GM21717 (cell line): Measurements from ENCODE around the gene TIAM2.

Source experiments
- ATAC-seq: cut with Tn5 transposase; IDR thresholded peaks from one replicate; pipeline ENCODE4 v1.9.1; 2021; ENCODE audit warnings: mild to moderate bottlenecking, moderate library complexity; ENCODE audit not compliant: unreplicated experiment

The TIAM2 gene

GRCh38 chr6:155272353-155273232, 277.5 kb downstream of the TIAM2 start:
- no peak for ATAC-seq

GRCh38 chr6:155273431-155273830, 278.3 kb downstream of the TIAM2 start:
- ATAC-seq, result no peak

DNA sequence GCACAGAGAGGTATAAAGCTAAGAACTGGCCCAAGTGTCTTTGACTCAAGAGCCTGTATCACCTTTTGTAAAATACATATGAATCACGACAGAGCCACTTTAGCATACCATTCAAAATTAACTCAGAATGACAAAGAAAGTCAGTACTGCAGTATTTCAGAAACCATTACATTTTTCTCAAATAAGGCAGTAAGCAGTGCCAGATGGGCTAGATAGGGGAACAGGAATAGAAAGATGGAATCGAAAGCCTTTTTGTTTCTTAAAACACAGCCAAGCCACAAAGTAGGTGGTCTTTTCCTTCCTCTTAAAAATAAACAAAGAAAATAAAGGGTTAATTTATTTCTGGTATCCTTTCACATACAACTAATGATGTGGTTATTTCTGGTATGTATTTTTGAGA, 279.0 kb downstream of the TIAM2 start:
- no peak for ATAC-seq

DNA sequence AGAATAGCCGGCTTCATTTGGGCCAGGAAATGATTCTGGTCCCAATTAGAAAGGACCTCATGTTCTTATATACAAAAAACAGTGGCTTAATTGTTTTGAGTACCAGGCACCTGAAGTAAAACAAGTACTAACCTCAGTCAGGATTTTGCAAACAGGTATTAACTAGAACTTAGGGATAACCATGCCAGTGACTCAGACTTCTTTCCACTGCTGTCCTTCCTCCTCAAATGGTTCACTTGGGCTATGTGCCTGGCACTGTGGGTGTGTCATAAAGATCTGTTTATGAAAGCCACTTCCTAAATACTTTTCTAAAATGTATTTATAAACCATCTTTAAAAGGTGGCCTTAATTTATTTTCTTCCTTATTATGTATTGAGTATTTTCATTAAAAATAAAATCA, 279.4 kb downstream of the TIAM2 start:
- no peak for ATAC-seq

DNA sequence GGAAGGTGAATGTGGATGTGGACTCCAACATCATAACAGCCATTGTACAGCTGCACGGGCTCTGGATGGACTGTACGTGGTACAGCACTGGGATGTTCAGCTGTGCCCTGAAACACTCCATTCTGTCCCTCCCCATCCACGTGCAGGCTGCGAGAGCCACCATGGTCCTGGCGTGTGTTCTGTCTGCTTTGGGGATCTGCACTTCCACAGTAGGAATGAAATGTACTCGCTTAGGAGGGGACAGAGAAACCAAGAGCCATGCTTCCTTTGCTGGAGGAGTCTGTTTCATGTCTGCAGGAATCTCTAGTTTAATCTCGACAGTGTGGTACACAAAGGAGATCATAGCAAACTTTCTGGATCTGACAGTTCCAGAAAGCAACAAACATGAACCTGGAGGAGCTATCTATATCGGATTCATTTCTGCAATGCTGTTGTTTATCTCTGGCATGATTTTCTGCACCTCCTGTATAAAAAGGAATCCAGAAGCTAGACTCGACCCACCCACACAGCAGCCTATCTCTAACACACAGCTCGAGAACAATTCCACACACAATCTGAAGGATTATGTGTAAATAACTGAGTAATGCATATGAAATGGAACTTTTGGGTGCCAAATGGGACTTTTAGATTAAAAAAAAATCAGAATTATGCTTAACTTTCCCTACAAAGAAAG, 280.8 kb downstream of the TIAM2 start:
- ATAC-seq, result no peak

DNA sequence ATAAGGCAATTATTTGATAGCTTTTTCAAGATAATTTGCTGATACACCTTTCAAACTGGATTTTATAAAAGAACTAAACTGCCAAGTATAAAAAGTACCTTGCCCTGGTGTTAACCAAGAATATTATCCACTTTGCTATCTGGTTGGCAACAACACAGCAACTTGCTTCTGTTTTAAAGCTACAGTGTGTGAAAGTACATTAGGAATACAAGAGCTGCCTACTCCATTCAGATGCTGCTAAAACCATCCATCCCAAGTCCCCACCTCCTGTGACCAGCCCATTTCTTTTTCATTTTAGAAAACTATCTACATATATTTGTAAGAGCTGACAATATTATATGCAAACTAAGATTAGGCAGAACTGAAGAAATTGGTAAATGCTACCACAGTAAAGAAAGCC, 281.5 kb downstream of the TIAM2 start:
- ATAC-seq, result no peak

DNA sequence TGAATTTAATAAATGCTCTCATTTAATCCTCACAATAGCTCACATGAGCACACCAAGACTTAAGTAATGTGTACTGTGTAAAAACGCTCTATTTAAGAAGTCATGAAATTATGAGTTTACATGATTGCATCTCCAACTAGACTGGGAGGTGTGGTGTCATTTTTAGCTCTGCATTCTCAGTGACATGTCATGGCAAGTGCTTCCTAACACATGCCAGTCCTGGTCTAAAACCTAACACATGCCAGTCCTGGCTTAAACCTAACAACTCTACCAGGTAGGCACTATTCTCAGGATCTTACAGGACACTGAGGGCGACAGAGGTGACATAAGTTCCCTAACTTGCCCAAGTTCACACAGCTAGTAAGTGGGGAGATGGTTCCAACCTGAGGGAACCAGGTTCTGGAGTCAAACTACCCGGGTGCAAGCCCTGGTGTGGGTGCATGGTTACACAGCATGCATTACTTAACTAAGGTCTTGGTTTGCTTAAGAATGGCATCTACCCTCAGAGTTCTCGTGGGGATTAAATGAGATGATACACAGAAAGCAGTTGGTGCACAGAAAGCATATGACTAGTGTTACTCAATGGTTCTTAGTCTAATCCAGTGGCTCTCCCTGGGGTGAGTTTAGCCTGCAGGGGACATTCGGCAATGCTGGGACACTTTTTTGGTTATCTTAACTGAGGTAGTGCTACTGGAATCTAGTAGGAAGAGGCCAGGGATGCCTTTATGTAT, 283.4 kb downstream of the TIAM2 start:
- no peak for ATAC-seq

DNA sequence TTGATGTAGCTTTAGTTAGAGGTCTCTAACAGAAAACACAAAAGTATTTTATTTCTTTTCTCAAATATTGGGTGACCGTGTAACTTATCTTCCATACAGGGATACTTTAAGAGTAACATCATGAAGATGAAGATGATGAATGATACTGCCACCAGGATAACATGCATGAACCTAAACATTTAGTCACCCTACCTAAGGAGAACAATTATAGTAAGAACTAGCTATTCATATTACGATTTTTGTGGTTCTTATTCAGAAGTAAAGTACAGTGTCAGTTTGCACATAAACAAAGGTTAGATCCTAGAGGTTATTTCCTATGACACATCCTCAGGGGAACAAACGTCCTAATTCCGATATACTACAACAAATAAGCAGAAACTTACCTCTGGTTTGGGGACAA, 289.7 kb downstream of the TIAM2 start:
- no peak for ATAC-seq

DNA sequence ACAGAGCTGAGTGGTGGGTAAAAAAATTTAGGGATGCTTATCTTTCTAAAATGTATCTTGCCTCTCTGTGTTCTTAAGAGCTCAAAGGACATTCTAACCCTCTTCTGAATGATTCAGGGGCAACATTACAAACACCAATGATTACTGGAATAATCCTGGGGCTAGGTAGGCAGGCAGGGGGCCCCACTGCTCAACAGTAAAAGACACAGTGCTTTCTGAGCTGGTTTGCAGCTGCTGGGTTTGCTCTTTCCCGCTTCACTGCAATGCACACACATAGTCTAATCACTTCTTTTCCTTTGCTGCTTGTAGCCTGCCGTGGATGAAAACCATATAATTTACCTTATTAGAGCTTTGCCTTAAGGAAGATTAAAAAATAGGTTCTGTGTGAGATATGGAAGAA, 292.6 kb downstream of the TIAM2 start:
- ATAC-seq, result no peak

DNA sequence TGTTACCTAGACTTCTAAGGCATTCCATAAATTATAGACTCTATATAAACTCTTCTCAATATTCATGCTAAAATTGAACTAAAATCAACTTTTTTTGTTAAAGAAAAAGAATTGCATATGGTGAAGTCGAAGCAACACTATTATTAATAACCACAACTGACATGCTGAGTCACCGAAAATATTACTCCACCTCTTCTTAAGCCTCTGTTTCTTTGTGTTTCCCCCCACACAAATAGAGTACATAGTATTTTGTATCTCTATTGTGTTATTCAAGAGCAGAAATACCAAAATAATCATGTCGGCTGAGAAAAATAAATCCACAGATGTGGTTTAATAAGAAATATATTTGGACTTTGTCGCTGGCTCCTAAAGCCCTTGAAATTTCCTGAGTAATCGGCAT, 295.4 kb downstream of the TIAM2 start:
- ATAC-seq, result no peak

DNA sequence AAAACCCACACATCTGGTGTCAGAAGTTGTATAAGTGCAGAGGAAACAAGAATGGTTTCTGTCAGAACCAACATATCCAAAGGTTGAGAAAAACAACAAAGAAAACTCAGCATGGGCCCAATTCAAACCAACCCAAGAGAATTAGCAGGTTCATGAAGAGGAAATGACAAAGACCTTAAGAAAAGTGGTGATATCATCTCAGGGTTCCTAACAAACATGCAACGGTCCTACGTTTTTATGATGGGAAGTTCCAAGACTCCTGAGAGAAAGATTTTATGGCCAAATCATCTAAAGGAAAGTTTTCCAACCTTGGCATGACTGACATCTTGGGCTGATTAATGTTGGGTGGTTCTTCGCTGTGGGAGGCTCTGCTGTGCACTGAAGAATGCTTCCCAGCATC, 296.2 kb downstream of the TIAM2 start:
- no peak for ATAC-seq

- ATAC-seq, result no peak
These were observed 297.6 kb downstream of the TIAM2 start for GRCh38 chr6:155292711-155293110.

- no peak for ATAC-seq
These were observed 302.6 kb downstream of the TIAM2 start for GRCh38 chr6:155297669-155298068.

- no peak for ATAC-seq
These were observed 306.8 kb downstream of the TIAM2 start for GRCh38 chr6:155301867-155302266.

DNA sequence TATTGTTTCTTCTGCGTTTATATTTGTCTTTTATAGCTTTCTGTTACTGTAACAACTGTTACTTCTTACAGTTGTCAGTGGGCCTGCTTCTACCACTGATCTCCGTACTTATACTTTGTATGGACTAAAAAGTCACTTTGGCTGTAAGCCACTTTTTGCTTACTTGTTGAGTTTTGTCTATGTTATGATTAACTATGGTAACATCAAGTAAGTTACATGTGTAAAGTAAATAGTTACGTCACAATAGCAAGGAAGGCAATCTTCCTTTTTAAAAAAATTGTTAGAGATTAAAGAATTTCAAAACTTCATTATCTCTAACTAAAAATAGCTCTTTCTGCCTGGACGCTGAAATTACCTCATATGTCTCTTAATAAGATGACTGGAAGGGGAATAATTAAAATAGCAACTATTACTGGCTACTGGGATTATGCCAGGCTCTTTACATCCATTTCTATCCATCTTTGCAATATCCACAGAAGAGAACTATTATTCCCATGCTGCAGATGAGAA, 308.3 kb downstream of the TIAM2 start:
- ATAC-seq, result no peak

- ATAC-seq, result no peak
These were observed 311.8 kb downstream of the TIAM2 start for GRCh38 chr6:155306958-155307357.
